Activated T-helper 1 cell treated with anti-CD3 and anti-CD28 coated beads, Interleukin-12 subunit alpha, Interleukin-12 subunit beta, Interleukin-2, Interleukin-4 antibody, amounts not matched to agents 30 ng/mL and 10 ng/mL and 1 ng/mL, durations not matched to agents 14 hours and 24 hours and 36 hours (primary cell): Measurements from ENCODE around the gene HIPK2. TPM values are rescaled to one million over a fixed set of nuclear protein-coding genes. Genes with fewer than 3 reads are reported as not detected.

Source experiments
- DNase-seq: peaks from one replicate; pipeline ENCODE4 v3.0.0; 2021; ENCODE audit warnings: low spot score
- H3K27ac Mint-ChIP-seq: one replicate; pipeline ENCODE4 v1.8.0; 2021; ENCODE audit warnings: mild to moderate bottlenecking, mixed read lengths
- H3K27me3 Mint-ChIP-seq: one replicate; pipeline ENCODE4 v1.8.0; 2022; ENCODE audit warnings: mild to moderate bottlenecking, moderate library complexity, mixed read lengths; ENCODE audit not compliant: insufficient read depth
- H3K36me3 Mint-ChIP-seq: one replicate; pipeline ENCODE4 v1.8.0; 2021; ENCODE audit warnings: low read depth, mixed read lengths
- H3K4me1 Mint-ChIP-seq: one replicate; pipeline ENCODE4 v1.8.0; 2021; ENCODE audit warnings: low read depth, mixed read lengths
- H3K4me3 Mint-ChIP-seq: one replicate; pipeline ENCODE4 v1.8.0; 2021; ENCODE audit warnings: mild to moderate bottlenecking, moderate library complexity, mixed read lengths
- H3K9me3 Mint-ChIP-seq: one replicate; pipeline ENCODE4 v1.8.0; 2021; ENCODE audit warnings: mixed read lengths
- intact Hi-C: fragments of 100-400 bp; cut with micrococcal nuclease; formaldehyde crosslinking; loops from one replicate; pipeline ENCODE4 v1.15.1; 2024
- total RNA-seq: library from RNA; stranded (reverse); gene quantifications from 2 replicates; pipeline ENCODE4 v1.2.3, GENCODE V29; 2022

The HIPK2 gene
- total RNA-seq, 1 donor from 2014 or later = 28.3 TPM

- no peaks in the 10 kb centered on the region for H3K9me3 Mint-ChIP-seq
- peaks cover 9% of the 10 kb centered on the region for H3K36me3 Mint-ChIP-seq
- H3K4me1 Mint-ChIP-seq = no peaks in the 10 kb centered on the region
- DNase-seq = no peak
- intact Hi-C loops = no loop called here
- H3K27me3 Mint-ChIP-seq = no peaks in the 10 kb centered on the region
- no peak overlapping the region for H3K4me3 Mint-ChIP-seq
- no peak overlapping the region for H3K27ac Mint-ChIP-seq
Observed at GRCh38 chr7:139575338-139575680, 202.5 kb downstream of the HIPK2 start.

GRCh38 chr7:139574618-139575337 is 203.0 kb downstream of the HIPK2 start:
- Mint-ChIP-seq H3K27ac (no peak overlapping the region), H3K36me3 (peaks cover 9% of the 10 kb centered on the region), H3K4me1 (no peaks in the 10 kb centered on the region), H3K9me3 (no peaks in the 10 kb centered on the region), H3K4me3 (no peak overlapping the region), H3K27me3 (no peaks in the 10 kb centered on the region)
- DNase-seq = no peak
- intact Hi-C loops = no loop called here

- no peaks in the 10 kb centered on the region for H3K27me3 Mint-ChIP-seq
- no peak for DNase-seq
- intact Hi-C loops = no loop called here
- no peak overlapping the region for H3K27ac Mint-ChIP-seq
- no peaks in the 10 kb centered on the region for H3K4me1 Mint-ChIP-seq
- peaks cover 9% of the 10 kb centered on the region for H3K36me3 Mint-ChIP-seq
- no peak overlapping the region for H3K4me3 Mint-ChIP-seq
- no peaks in the 10 kb centered on the region for H3K9me3 Mint-ChIP-seq
Observed at GRCh38 chr7:139573871-139574270, 203.9 kb downstream of the HIPK2 start.

- Mint-ChIP-seq H3K4me3 (no peak overlapping the region), H3K27me3 (no peaks in the 10 kb centered on the region), H3K9me3 (no peaks in the 10 kb centered on the region), H3K27ac (no peak overlapping the region), H3K4me1 (no peaks in the 10 kb centered on the region), H3K36me3 (peaks cover 12% of the 10 kb centered on the region)
- no peak for DNase-seq
- intact Hi-C loops = no loop called here
Observed at GRCh38 chr7:139572704-139573385, 205.0 kb downstream of the HIPK2 start.

- no peaks in the 10 kb centered on the region for H3K27me3 Mint-ChIP-seq
- DNase-seq = no peak
- peaks cover 14% of the 10 kb centered on the region for H3K36me3 Mint-ChIP-seq
- intact Hi-C loops = no loop called here
- no peak overlapping the region for H3K4me3 Mint-ChIP-seq
- H3K4me1 Mint-ChIP-seq = no peaks in the 10 kb centered on the region
- H3K27ac Mint-ChIP-seq = no peak overlapping the region
- H3K9me3 Mint-ChIP-seq = no peaks in the 10 kb centered on the region
Observed at GRCh38 chr7:139572071-139572470, 205.7 kb downstream of the HIPK2 start.

- H3K27me3 Mint-ChIP-seq = no peaks in the 10 kb centered on the region
- no peak for DNase-seq
- H3K4me3 Mint-ChIP-seq = no peak overlapping the region
- H3K9me3 Mint-ChIP-seq = no peaks in the 10 kb centered on the region
- H3K36me3 Mint-ChIP-seq = peaks cover 15% of the 10 kb centered on the region
- H3K27ac Mint-ChIP-seq = no peak overlapping the region
- H3K4me1 Mint-ChIP-seq = no peaks in the 10 kb centered on the region
- intact Hi-C loops = no loop called here
Observed at GRCh38 chr7:139571651-139572050, 206.1 kb downstream of the HIPK2 start.

- peaks cover 15% of the 10 kb centered on the region for H3K36me3 Mint-ChIP-seq
- no peaks in the 10 kb centered on the region for H3K4me1 Mint-ChIP-seq
- no peaks in the 10 kb centered on the region for H3K9me3 Mint-ChIP-seq
- intact Hi-C loops = no loop called here
- H3K27ac Mint-ChIP-seq = no peak overlapping the region
- no peak overlapping the region for H3K4me3 Mint-ChIP-seq
- H3K27me3 Mint-ChIP-seq = no peaks in the 10 kb centered on the region
- no peak for DNase-seq
Observed at GRCh38 chr7:139571190-139571589, 206.6 kb downstream of the HIPK2 start.

GRCh38 chr7:139570626-139571025 is 207.2 kb downstream of the HIPK2 start:
- peaks cover 15% of the 10 kb centered on the region for H3K36me3 Mint-ChIP-seq
- no peak for DNase-seq
- H3K4me3 Mint-ChIP-seq = no peak overlapping the region
- H3K27ac Mint-ChIP-seq = no peak overlapping the region
- H3K27me3 Mint-ChIP-seq = no peaks in the 10 kb centered on the region
- no peaks in the 10 kb centered on the region for H3K4me1 Mint-ChIP-seq
- intact Hi-C loops = no loop called here
- no peaks in the 10 kb centered on the region for H3K9me3 Mint-ChIP-seq

- no peaks in the 10 kb centered on the region for H3K4me1 Mint-ChIP-seq
- no peak for DNase-seq
- H3K27me3 Mint-ChIP-seq = no peaks in the 10 kb centered on the region
- no peaks in the 10 kb centered on the region for H3K9me3 Mint-ChIP-seq
- H3K36me3 Mint-ChIP-seq = peaks cover 11% of the 10 kb centered on the region
- no peak overlapping the region for H3K27ac Mint-ChIP-seq
- H3K4me3 Mint-ChIP-seq = no peak overlapping the region
- intact Hi-C loops = no loop called here
Observed at GRCh38 chr7:139570119-139570518, 207.7 kb downstream of the HIPK2 start.

GRCh38 chr7:139568813-139569490 is 208.8 kb downstream of the HIPK2 start:
- Mint-ChIP-seq H3K9me3 (no peaks in the 10 kb centered on the region), H3K27ac (no peak overlapping the region), H3K27me3 (no peaks in the 10 kb centered on the region), H3K36me3 (peaks cover 6% of the 10 kb centered on the region), H3K4me3 (no peak overlapping the region), H3K4me1 (no peaks in the 10 kb centered on the region)
- intact Hi-C loops = no loop called here
- no peak for DNase-seq

GRCh38 chr7:139568346-139568675 is 209.5 kb downstream of the HIPK2 start:
- no peaks in the 10 kb centered on the region for H3K27me3 Mint-ChIP-seq
- no peak overlapping the region for H3K27ac Mint-ChIP-seq
- no peak overlapping the region for H3K4me3 Mint-ChIP-seq
- no peak for DNase-seq
- no peaks in the 10 kb centered on the region for H3K4me1 Mint-ChIP-seq
- peaks cover 6% of the 10 kb centered on the region for H3K36me3 Mint-ChIP-seq
- intact Hi-C loops = no loop called here
- no peaks in the 10 kb centered on the region for H3K9me3 Mint-ChIP-seq

GRCh38 chr7:139567647-139568345 is 210.0 kb downstream of the HIPK2 start:
- intact Hi-C loops = no loop called here
- no peak for DNase-seq
- Mint-ChIP-seq H3K4me3 (no peak overlapping the region), H3K4me1 (no peaks in the 10 kb centered on the region), H3K27me3 (no peaks in the 10 kb centered on the region), H3K36me3 (peaks cover 6% of the 10 kb centered on the region), H3K9me3 (no peaks in the 10 kb centered on the region), H3K27ac (no peak overlapping the region)
